Neural progenitor cell (in vitro differentiated cells): Measurements from ENCODE around the gene PCSK5. TPM values are rescaled to one million over a fixed set of nuclear protein-coding genes. Genes with fewer than 3 reads are reported as not detected.

Experiments used
- DNase-seq: peaks from one replicate; pipeline ENCODE4 v3.0.0-alpha.2; 2016; ENCODE audit warnings: low spot score
- H2AFZ ChIP-seq: fragments of 200-600 bp; sonication (generic); replicated peaks from 2 replicates; pipeline ENCODE4 v1.6.1; 2016; ENCODE audit warnings: antibody characterized with exemption
- H3F3A ChIP-seq: fragments of 200-600 bp; sonication (generic); 2 replicates; pipeline ENCODE4 v1.6.1; 2016; ENCODE audit warnings: antibody characterized with exemption, low read depth
- H3K27ac ChIP-seq: fragments of 200-600 bp; sonication (generic); 2 replicates; pipeline ENCODE4 v1.5.1; 2016; ENCODE audit warnings: mild to moderate bottlenecking
- H3K27me3 ChIP-seq: fragments of 200-600 bp; sonication (generic); 2 replicates; pipeline ENCODE4 v1.6.1; 2016; ENCODE audit warnings: mild to moderate bottlenecking, moderate library complexity
- H3K36me3 ChIP-seq: fragments of 200-600 bp; sonication (generic); 2 replicates; pipeline ENCODE4 v1.5.1; 2016
- H3K4me1 ChIP-seq: fragments of 200-600 bp; sonication (generic); 2 replicates; pipeline ENCODE4 v1.6.1; 2016; ENCODE audit warnings: mixed run types
- H3K4me2 ChIP-seq: fragments of 200-600 bp; sonication (generic); 2 replicates; pipeline ENCODE4 v1.6.1; 2016
- H3K4me3 ChIP-seq: fragments of 200-600 bp; sonication (generic); 2 replicates; pipeline ENCODE4 v1.5.1; 2016
- H3K79me2 ChIP-seq: fragments of 200-600 bp; sonication (generic); 2 replicates; pipeline ENCODE4 v1.6.1; 2016; ENCODE audit warnings: low read depth
- H3K9ac ChIP-seq: fragments of 200-600 bp; sonication (generic); 2 replicates; pipeline ENCODE4 v1.6.1; 2016
- H3K9me3 ChIP-seq: fragments of 200-600 bp; sonication (generic); 2 replicates; pipeline ENCODE4 v1.5.1; 2016; ENCODE audit warnings: low read depth
- H4K20me1 ChIP-seq: fragments of 200-600 bp; sonication (generic); 2 replicates; pipeline ENCODE4 v1.6.1; 2016; ENCODE audit warnings: low read depth
- H3K27ac Mint-ChIP-seq: 3 replicates; pipeline ENCODE4 v1.8.0; 2021; ENCODE audit warnings: mixed read lengths
- H3K27me3 Mint-ChIP-seq: 2 replicates; pipeline ENCODE4 v1.8.0; 2022; ENCODE audit warnings: low read depth, mild to moderate bottlenecking, inconsistent platforms, moderate library complexity, mixed read lengths; ENCODE audit not compliant: insufficient read depth
- H3K36me3 Mint-ChIP-seq: 3 replicates; pipeline ENCODE4 v1.8.0; 2021; ENCODE audit warnings: mixed read lengths
- H3K4me1 Mint-ChIP-seq: 3 replicates; pipeline ENCODE4 v1.8.0; 2021; ENCODE audit warnings: mixed read lengths
- H3K4me3 Mint-ChIP-seq: 3 replicates; pipeline ENCODE4 v1.8.0; 2021; ENCODE audit warnings: mild to moderate bottlenecking, moderate library complexity, mixed read lengths
- H3K9me3 Mint-ChIP-seq: 3 replicates; pipeline ENCODE4 v1.8.0; 2020; ENCODE audit warnings: mixed read lengths
- CTCF ChIP-seq: fragments of 200-600 bp; sonication (generic); IDR thresholded peaks from 2 replicates; pipeline ENCODE4 v1.5.1; 2017; ENCODE audit warnings: antibody characterized with exemption, mild to moderate bottlenecking
- EZH2 ChIP-seq: fragments of 200-600 bp; sonication (generic); IDR thresholded peaks from 2 replicates; pipeline ENCODE4 v1.6.1; 2017; ENCODE audit warnings: antibody characterized with exemption, mild to moderate bottlenecking, moderate library complexity
- EZH2phosphoT487 ChIP-seq: fragments of 200-600 bp; sonication (generic); IDR thresholded peaks from 2 replicates; pipeline ENCODE4 v1.6.1; 2017; ENCODE audit warnings: antibody characterized with exemption
- total RNA-seq: library from RNA; depleted of rRNA; stranded (reverse); fragments of >200 nt; gene quantifications from 2 replicates; pipeline ENCODE4 v1.2.3, GENCODE V29; 2015; ENCODE audit warnings: low replicate concordance

PCSK5 gene
- total RNA-seq, 1 donor from 2014 or later = 23.4 TPM

- no peaks in the 10 kb centered on the region for H3K36me3 ChIP-seq
- no peak overlapping the region for H2AFZ ChIP-seq
- no peaks in the 10 kb centered on the region for H3K9me3 Mint-ChIP-seq
- no peak overlapping the region for H3K4me3 Mint-ChIP-seq
- H3K27ac Mint-ChIP-seq = no peak overlapping the region
- no peak overlapping the region for H3K27ac ChIP-seq
- no peak overlapping the region for H3K4me3 ChIP-seq
- peaks cover 6% of the 10 kb centered on the region for H3K36me3 Mint-ChIP-seq
- TF ChIP-seq EZH2 (no peak), CTCF (no peak), EZH2phosphoT487 (no peak)
- H3K4me2 ChIP-seq = no peak overlapping the region
- H3K27me3 Mint-ChIP-seq = no peaks in the 10 kb centered on the region
- H3K27me3 ChIP-seq = no peaks in the 10 kb centered on the region
- H3K4me1 Mint-ChIP-seq = peaks cover 7% of the 10 kb centered on the region
- H3K79me2 ChIP-seq = no peaks in the 10 kb centered on the region
- H3K9ac ChIP-seq = no peak overlapping the region
- no peaks in the 10 kb centered on the region for H3K9me3 ChIP-seq
- H3K4me1 ChIP-seq = peaks cover 5% of the 10 kb centered on the region
- DNase-seq = no peak
- no peaks in the 10 kb centered on the region for H3F3A ChIP-seq
- no peaks in the 10 kb centered on the region for H4K20me1 ChIP-seq
Observed at GRCh38 chr9:76153902-76154629, 263.6 kb downstream of the PCSK5 start.

GRCh38 chr9:76155361-76155760, 264.9 kb downstream of the PCSK5 start:
- no peaks in the 10 kb centered on the region for H3F3A ChIP-seq
- Mint-ChIP-seq H3K27ac (no peak overlapping the region), H3K4me1 (peaks cover 7% of the 10 kb centered on the region), H3K27me3 (no peaks in the 10 kb centered on the region), H3K9me3 (no peaks in the 10 kb centered on the region), H3K4me3 (no peak overlapping the region), H3K36me3 (peaks cover 14% of the 10 kb centered on the region)
- no peak overlapping the region for H3K4me3 ChIP-seq
- peaks cover 5% of the 10 kb centered on the region for H3K4me1 ChIP-seq
- no peak overlapping the region for H3K4me2 ChIP-seq
- peaks cover 3% of the 10 kb centered on the region for H3K36me3 ChIP-seq
- no peaks in the 10 kb centered on the region for H3K79me2 ChIP-seq
- no peak overlapping the region for H3K9ac ChIP-seq
- H4K20me1 ChIP-seq = no peaks in the 10 kb centered on the region
- TF ChIP-seq EZH2phosphoT487 (no peak), EZH2 (no peak), CTCF (no peak)
- no peak for DNase-seq
- H3K9me3 ChIP-seq = no peaks in the 10 kb centered on the region
- H3K27me3 ChIP-seq = no peaks in the 10 kb centered on the region
- H3K27ac ChIP-seq = no peak overlapping the region
- H2AFZ ChIP-seq = no peak overlapping the region

- no peak overlapping the region for H2AFZ ChIP-seq
- H3K4me2 ChIP-seq = no peak overlapping the region
- H3K4me1 Mint-ChIP-seq = peaks cover 21% of the 10 kb centered on the region
- no peak overlapping the region for H3K4me3 ChIP-seq
- H3K27ac ChIP-seq = no peak overlapping the region
- no peaks in the 10 kb centered on the region for H3K27me3 ChIP-seq
- peaks cover 10% of the 10 kb centered on the region for H3K4me1 ChIP-seq
- peaks cover 33% of the 10 kb centered on the region for H3K36me3 Mint-ChIP-seq
- no peaks in the 10 kb centered on the region for H3K79me2 ChIP-seq
- H3K9ac ChIP-seq = no peak overlapping the region
- H3K27me3 Mint-ChIP-seq = peaks cover 2% of the 10 kb centered on the region
- no peak overlapping the region for H3K27ac Mint-ChIP-seq
- no peak for DNase-seq
- no peaks in the 10 kb centered on the region for H3K9me3 ChIP-seq
- H3F3A ChIP-seq = no peaks in the 10 kb centered on the region
- no peaks in the 10 kb centered on the region for H4K20me1 ChIP-seq
- no peak overlapping the region for H3K4me3 Mint-ChIP-seq
- H3K9me3 Mint-ChIP-seq = no peaks in the 10 kb centered on the region
- TF ChIP-seq EZH2phosphoT487 = no peak
- TF ChIP-seq EZH2 = no peak
- TF ChIP-seq CTCF = no peak
- H3K36me3 ChIP-seq = peaks cover 3% of the 10 kb centered on the region
Observed at GRCh38 chr9:76158713-76159112, 268.2 kb downstream of the PCSK5 start.
